Prostate gland (tissue), 2 donors: ENCODE measurements around the gene CHERP. TPM values are rescaled to one million over a fixed set of nuclear protein-coding genes. Genes with fewer than 3 reads are reported as not detected.
"Not testable (repeated sequence)": the region's sequence is repeated elsewhere in the genome, so short reads cannot be mapped to it uniquely, and the experiment has no call there.

ENCODE experiments used
- DNase-seq: peaks from one replicate; pipeline ENCODE4 v3.0.0-alpha.2; 2019; ENCODE audit warnings: low spot score
- H3K27ac ChIP-seq, 2 donors: fragments of 200-600 bp; sonication (generic); 2 replicates each; pipeline ENCODE4 v1.5.1; 2017 to 2019
- H3K27me3 ChIP-seq: fragments of 200-600 bp; sonication (generic); replicated peaks from 2 replicates; pipeline ENCODE4 v1.5.1; 2019; ENCODE audit not compliant: insufficient read depth
- H3K36me3 ChIP-seq, 2 donors: fragments of 200-600 bp; sonication (generic); 1 replicate in 1 of 2; 2 replicates in 1 of 2; pipeline versions ENCODE4 v1.5.1 to v1.8.1; 2017 to 2019
- H3K4me1 ChIP-seq: fragments of 200-600 bp; sonication (generic); replicated peaks from 2 replicates; pipeline ENCODE4 v1.5.1; 2019
- H3K4me3 ChIP-seq, 2 donors: fragments of 200-600 bp; sonication (generic); 2 replicates each; pipeline ENCODE4 v1.5.1; 2017 to 2019
- H3K9me3 ChIP-seq: fragments of 200-600 bp; sonication (generic); 2 replicates; pipeline ENCODE4 v1.5.1; 2017
- CTCF ChIP-seq, 4 experiments: fragments of 200-600 bp in 2 of 4; fragments of 450-650 bp in 2 of 4; sonication (generic) in 2 of 4; IDR thresholded peaks; 1 replicate in 3 of 4; 2 replicates in 1 of 4; pipeline ENCODE4 v1.5.1; 2016 to 2019; ENCODE audit warnings: antibody characterized with exemption in 4 of 4, mild to moderate bottlenecking in 2 of 4, moderate library complexity in 2 of 4
- POLR2A ChIP-seq: fragments of 450-650 bp; IDR thresholded peaks from one replicate; pipeline ENCODE4 v1.6.1; 2016; ENCODE audit warnings: antibody characterized with exemption, mild to moderate bottlenecking
- POLR2AphosphoS5 ChIP-seq: sonication (generic); formaldehyde crosslinking; IDR thresholded peaks from one replicate; pipeline ENCODE4 v1.6.1; 2017; ENCODE audit warnings: antibody characterized with exemption
- WGBS: methylation state at CpG from one replicate; pipeline ENCODE4 v1.1.5; 2018; 5-methylcytosine and 5-hydroxymethylcytosine counted together
- intact Hi-C: fragments of 100-400 bp; cut with DNase I; formaldehyde crosslinking; loops from one replicate; pipeline ENCODE4 v1.14.2; 2022
- small RNA-seq, 2 donors: library from RNA; depleted of rRNA; stranded (forward); fragments of <200 nt; gene quantifications; one replicate each; pipeline ENCODE3, GENCODE V24; 2016
- total RNA-seq, 2 donors: library from RNA; depleted of rRNA; stranded (reverse); fragments of >200 nt; gene quantifications; one replicate each; pipeline ENCODE4 v1.1.0, GENCODE V29; 2016

The CHERP gene
- total RNA-seq, 2 donors from 2014 or later, result 20.9 to 32.7 TPM

GRCh38 chr19:16473875-16474392 is 68.3 kb downstream of the CHERP start:
- H3K27ac ChIP-seq, result no peak overlapping the region
- 40% methylated on average over 13 of the region's 13 CpGs for WGBS
- H3K9me3 ChIP-seq, result no peaks in the 10 kb centered on the region
- H3K27me3 ChIP-seq, result no peaks in the 10 kb centered on the region
- H3K36me3 ChIP-seq, result no peaks in the 10 kb centered on the region
- H3K4me3 ChIP-seq, result no peak overlapping the region
- TF ChIP-seq POLR2AphosphoS5, result peak; percentile 71
- TF ChIP-seq POLR2A, result no peak
- peak; percentile 56 for DNase-seq
- intact Hi-C loops, result no loop called here
- H3K4me1 ChIP-seq, result peaks cover 4% of the 10 kb centered on the region

DNA sequence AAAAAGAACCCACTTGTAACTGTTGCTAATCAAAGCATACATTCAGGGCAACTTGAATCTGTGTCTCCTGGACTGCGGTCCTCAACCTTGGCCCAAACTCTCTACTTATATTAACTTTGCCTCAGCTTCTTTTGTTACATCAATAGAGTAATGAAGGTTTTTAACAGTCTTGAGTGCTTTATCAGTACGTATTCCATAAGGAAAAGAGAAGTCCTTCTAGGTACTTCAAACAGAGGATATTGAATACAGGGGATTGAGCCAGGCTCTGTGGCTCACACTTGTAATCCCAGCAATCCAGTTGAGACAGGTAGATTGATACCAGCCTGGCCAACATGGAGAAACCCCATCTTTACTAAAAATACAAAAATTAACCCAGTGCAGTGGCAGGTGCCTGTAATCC is 69.2 kb downstream of the CHERP start:
- no peaks in the 10 kb centered on the region for H3K27me3 ChIP-seq
- intact Hi-C loops, result no loop called here
- 96% methylated on average over 2 of the region's 2 CpGs for WGBS
- no peaks in the 10 kb centered on the region for H3K9me3 ChIP-seq
- DNase-seq, result no peak
- H3K36me3 ChIP-seq, result no peaks in the 10 kb centered on the region
- no peak overlapping the region for H3K4me3 ChIP-seq
- no peak overlapping the region for H3K27ac ChIP-seq
- TF ChIP-seq POLR2A, result no peak
- no peak for TF ChIP-seq POLR2AphosphoS5
- TF ChIP-seq CTCF (IDR thresholded peaks at IDR 0.05), result no peak
- peaks cover 4% of the 10 kb centered on the region for H3K4me1 ChIP-seq

GRCh38 chr19:16472559-16472899 is 69.7 kb downstream of the CHERP start:
- intact Hi-C loops, H3K27me3 ChIP-seq, H3K9me3 ChIP-seq, H3K4me1 ChIP-seq, DNase-seq, H3K36me3 ChIP-seq: not testable (repeated sequence)
- peak overlapping the region; percentile 87 to 92 for H3K27ac ChIP-seq
- peak overlapping the region; percentile 78 to 97 for H3K4me3 ChIP-seq
- 69% methylated on average over 2 of the region's 2 CpGs for WGBS

DNA sequence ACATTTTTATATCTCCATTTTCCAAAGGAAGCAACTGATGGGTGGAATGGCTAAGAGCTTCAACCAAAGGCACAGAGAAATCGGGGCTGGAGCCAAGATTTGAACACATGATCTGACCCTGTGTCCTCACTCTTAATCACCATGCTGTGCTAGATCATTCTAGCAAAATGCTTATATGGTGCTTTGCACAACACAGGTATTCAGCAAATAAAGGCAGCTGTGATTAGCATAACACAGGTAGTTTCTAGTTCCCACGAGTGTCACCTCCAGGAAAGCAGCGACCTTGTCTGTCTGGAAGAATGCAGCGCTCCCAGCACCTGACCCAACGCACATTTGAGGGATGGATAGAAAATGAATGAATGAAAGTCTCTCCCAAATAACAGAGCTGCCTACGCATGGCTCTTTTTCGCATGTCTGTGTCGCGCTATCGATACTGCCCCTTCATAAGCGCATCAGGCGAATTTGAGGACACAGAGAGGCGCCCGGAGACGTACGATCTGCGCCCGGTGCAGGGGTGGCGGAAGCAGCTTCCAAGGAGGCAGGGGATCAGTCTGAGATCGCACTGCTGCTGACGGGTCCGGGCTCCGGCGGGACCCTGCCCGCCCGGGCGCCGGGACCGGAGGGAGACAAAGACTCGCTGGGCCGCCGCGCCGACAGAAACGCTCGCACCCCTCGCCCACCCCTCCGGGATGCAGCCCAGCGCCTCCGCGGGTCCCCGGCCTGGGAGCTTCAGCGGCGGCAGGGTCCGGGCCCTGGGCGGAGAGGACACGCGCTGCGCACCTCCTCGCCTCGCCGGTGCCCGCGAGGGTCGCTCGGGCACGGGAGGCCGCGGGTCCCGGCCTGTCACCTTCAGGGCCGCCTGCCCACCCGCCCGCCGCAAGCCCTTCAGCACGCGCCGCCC is 71.1 kb downstream of the CHERP start:
- Histone ChIP-seq H3K27ac (peak overlapping the region; percentile 61 to 87), H3K27me3 (no peaks in the 10 kb centered on the region), H3K4me1 (peaks cover 4% of the 10 kb centered on the region), H3K4me3 (peak overlapping the region; percentile 78 to 97), H3K9me3 (no peaks in the 10 kb centered on the region), H3K36me3 (no peaks in the 10 kb centered on the region)
- under 1% methylated on average over 37 of the region's 67 CpGs for WGBS
- DNase-seq, result no peak
- no peak for TF ChIP-seq CTCF (IDR thresholded peaks at IDR 0.05)
- TF ChIP-seq POLR2A, result no peak
- TF ChIP-seq POLR2AphosphoS5, result no peak
- intact Hi-C loops, result no loop called here

DNA sequence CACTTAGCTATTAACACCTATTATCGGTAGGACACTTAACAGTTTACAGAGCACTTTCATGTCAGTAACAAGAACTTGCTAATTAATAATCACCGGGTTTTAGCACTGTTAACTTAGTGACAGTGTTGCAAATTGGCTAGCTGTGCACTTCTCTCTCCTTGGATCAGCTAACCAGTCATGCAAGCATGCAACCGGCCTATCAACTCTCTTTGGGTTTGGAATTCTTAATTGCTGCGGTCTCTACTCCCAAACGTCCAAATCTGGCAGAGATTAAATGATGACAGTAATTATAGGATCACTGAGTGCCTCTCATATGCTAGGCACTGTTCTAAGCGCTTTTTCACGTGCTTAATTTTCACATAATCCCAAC is 71.7 kb downstream of the CHERP start:
- Histone ChIP-seq H3K4me3 (peak overlapping the region; percentile 78 to 97), H3K4me1 (peaks cover 4% of the 10 kb centered on the region), H3K9me3 (no peaks in the 10 kb centered on the region), H3K36me3 (no peaks in the 10 kb centered on the region), H3K27ac (peak overlapping the region in 1 of 2 donors; percentile 87), H3K27me3 (no peaks in the 10 kb centered on the region)
- no peak for TF ChIP-seq POLR2AphosphoS5
- no peak for TF ChIP-seq POLR2A
- no peak for TF ChIP-seq CTCF (IDR thresholded peaks at IDR 0.05)
- intact Hi-C loops, result no loop called here
- WGBS, result 12% methylated on average over 7 of the region's 7 CpGs
- no peak for DNase-seq

Small RNA genes within 50 kb of the gene (small RNA-seq; reads per million reads assigned to genes)
- gene RN7SL146P, result 0 reads per million in 2 donors

Other genes starting within 250 kb of the CHERP start
- gene KLF2, start 217.6 kb downstream of the CHERP start, total RNA-seq, result 10 to 100 TPM; 19.8 to 24.4 TPM
- 10 to 100 TPM; 18.4 to 30.4 TPM for gene EPS15L1, start 70.5 kb downstream of the CHERP start, total RNA-seq
- 10 to 100 TPM in 1 of 2 donors, under 1 TPM in 1; 0.91 to 10.1 TPM for gene CALR3, start 46.3 kb downstream of the CHERP start, total RNA-seq
- gene C19orf44, start 46.0 kb downstream of the CHERP start, total RNA-seq, result 10 to 100 TPM in 1 of 2 donors, 1 to 10 TPM in 1; 8.0 to 13.7 TPM
- 10 to 100 TPM; 42.0 to 69.1 TPM for gene SLC35E1, start 30.0 kb upstream of the CHERP start, total RNA-seq
- gene MED26, start 85.8 kb upstream of the CHERP start, total RNA-seq, result 10 to 100 TPM; 13.5 to 29.9 TPM
- gene SMIM7, start 117.7 kb upstream of the CHERP start, total RNA-seq, result 100 to 1,000 TPM; 146 to 171 TPM
- 10 to 100 TPM; 11.7 to 20.6 TPM for gene TMEM38A, start 118.7 kb upstream of the CHERP start, total RNA-seq
- 10 to 100 TPM; 15.8 to 41.3 TPM for gene NWD1, start 177.4 kb upstream of the CHERP start, total RNA-seq